EH (cell line): Measurements from ENCODE around the gene DCUN1D3.

Experiments
- DNase-seq: peaks from one replicate; pipeline ENCODE4 v3.0.0-alpha.2; 2015; ENCODE audit warnings: low read depth

DCUN1D3 gene

GRCh38 chr16:20918486-20919239, 18.5 kb upstream of the DCUN1D3 start:
- DNase-seq = peak; percentile 73

- no peak for DNase-seq
Measured at GRCh38 chr16:20916942-20917341, 16.8 kb upstream of the DCUN1D3 start.

DNA sequence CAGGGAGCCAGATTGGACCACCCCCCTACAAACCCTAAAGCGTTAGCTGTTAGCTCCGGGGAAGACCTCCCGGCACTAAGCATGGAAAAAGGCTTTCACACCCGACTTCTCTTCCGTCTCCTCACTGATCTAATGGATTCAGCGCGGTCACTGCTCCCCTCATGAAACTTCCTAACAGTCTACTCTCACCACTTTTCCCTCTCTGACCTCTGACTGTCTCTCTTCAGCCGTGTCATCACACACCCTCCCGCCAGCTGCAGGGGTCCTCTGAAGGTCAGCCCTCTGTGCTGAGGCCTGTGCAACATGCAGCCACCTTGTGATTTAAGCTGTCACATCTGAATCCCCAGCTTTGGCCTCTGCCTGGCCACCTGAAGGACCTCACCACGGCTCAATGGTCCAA, 16.1 kb upstream of the DCUN1D3 start:
- no peak for DNase-seq

- peak; percentile 49 for DNase-seq
Measured at GRCh38 chr16:20911361-20911760, 11.2 kb upstream of the DCUN1D3 start.

DNA sequence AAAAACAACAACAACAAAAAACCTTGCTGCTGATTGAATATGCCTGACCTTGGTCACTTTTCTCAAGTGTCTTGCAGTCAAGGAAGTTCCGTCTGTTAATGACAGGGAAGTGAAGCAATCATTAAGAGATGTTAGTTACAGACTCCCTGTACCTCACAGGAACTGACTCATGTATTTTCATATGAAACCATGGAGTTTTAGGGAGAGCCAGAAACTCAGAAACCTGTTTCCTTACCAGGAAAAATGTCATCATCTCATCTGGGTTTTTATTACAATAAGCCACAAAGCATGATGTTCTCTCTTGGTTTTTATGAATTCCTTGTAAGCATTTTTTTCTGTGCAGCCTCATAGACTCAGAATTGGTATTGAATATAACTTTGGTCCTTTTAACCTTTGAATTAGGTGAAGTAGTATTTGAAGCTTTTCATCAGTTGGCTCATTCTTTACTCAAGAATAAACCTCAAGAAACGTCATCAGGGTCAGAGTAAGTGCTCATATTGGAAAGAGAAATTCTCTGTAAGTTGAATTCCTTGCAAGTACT, 10.7 kb upstream of the DCUN1D3 start:
- peak; percentile 95 for DNase-seq

GRCh38 chr16:20906341-20907255, 6.4 kb upstream of the DCUN1D3 start:
- DNase-seq = peak; percentile 95

GRCh38 chr16:20905576-20905975, 5.4 kb upstream of the DCUN1D3 start:
- DNase-seq = no peak

- DNase-seq = peak; percentile 81
Measured at GRCh38 chr16:20904507-20905081, 4.4 kb upstream of the DCUN1D3 start.

DNA sequence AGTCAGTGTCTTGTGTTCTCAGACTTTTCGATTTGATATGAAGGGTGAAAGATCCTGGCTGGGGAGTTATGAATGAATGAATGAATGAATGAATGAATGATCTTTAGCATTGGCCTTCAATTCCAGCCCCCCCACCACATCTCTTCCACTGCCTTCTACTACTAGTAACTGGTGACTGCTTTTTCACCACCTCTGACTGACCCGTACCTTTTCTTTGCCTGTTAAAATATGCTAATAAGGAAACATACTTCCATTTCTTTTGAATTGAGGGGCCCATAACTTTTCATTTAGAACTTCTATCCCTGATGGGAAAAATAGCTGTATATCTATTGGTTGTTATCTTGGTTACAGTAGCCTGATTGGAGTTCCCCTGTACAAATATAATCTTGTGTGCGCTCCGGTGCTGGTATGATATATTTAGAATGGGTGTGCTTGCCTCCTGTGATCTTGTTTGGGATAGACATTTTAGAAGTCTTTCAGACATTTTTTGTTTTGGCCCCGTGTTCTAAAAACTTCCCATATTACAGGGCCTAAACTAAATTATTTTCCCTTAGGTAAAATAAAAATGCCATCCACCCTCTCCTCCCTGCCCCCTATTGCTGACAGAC, 3.8 kb upstream of the DCUN1D3 start:
- no peak for DNase-seq

- peak; percentile 32 for DNase-seq
Measured at GRCh38 chr16:20903116-20903898, 3.1 kb upstream of the DCUN1D3 start.

GRCh38 chr16:20902426-20902825, 2.3 kb upstream of the DCUN1D3 start:
- DNase-seq = no peak

- DNase-seq = peak; percentile 61
Measured at GRCh38 chr16:20901436-20902112, 1.4 kb upstream of the DCUN1D3 start.

- DNase-seq = no peak
Measured at GRCh38 chr16:20901068-20901435, 894 bp upstream of the DCUN1D3 start.

- DNase-seq = no peak
Measured at GRCh38 chr16:20899477-20900298, 470 bp downstream of the DCUN1D3 start.

DNA sequence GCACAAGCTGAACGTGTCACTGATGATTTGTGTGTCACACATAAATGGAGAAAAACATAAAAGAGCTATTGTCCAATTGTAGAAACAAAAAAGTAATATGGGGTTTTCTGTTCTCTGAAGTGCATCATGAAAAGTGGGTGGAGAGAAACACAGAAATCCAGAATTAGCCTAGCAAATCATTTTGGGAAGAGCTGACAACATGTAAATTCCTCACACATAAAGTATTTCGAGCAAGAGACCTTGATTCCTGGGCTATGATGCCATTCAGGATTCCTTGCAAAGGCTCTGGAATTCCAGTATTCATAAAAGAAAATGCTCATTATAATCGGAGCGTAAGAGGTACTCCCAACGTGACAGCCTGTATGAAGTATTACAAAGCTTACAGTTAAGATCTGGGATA, 1.1 kb downstream of the DCUN1D3 start:
- DNase-seq = peak; percentile 89

GRCh38 chr16:20897922-20898321, 2.2 kb downstream of the DCUN1D3 start:
- DNase-seq = no peak

DNA sequence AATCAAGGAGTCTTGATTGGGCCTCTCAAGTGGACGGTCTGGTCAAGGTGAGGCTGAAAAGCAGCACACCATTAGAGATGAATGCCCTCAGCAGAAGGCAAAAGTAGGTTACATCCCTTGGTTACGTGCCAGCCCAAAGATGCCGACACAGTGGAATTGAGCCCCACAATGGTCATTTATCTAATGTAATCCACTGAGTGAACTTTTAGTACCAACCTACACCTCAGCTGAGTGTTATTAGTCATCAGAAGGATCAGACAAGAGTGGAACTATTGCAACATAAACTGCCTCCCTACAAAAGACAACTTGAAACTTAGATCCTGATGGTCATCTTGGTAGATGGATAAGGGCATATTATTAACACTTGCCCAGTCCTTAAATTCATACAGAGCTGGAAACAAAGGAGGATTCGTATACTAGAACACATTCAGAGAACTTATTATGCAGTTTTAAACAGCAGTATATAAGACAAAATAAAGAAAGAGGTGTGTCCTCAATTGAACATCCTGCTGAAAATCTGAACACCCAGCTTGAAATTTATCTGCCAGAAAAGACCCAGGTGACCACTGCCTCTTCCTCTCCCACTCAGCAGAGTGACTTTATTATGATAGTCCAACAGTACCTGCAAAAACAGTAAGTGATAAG, 2.8 kb downstream of the DCUN1D3 start:
- peak; percentile 48 for DNase-seq

DNA sequence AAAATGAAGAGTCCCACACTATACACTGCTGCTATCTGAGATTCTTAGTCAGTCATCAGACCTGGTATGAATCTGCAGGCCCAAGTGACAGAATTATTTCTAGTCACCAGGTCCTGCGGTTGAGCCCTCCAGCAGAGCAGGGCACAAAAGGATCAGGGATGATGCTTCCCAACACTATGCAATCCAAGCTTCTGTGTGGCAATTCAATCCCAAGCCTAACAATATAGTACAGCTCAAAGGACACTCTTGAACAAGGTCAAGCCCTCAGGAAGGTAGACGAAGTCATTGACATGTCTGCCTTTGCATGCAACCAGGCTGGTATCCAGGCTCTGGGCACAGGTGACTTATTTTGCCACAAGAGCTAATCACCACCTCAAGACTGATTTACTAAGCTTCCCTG, 5.8 kb downstream of the DCUN1D3 start:
- no peak for DNase-seq

DNA sequence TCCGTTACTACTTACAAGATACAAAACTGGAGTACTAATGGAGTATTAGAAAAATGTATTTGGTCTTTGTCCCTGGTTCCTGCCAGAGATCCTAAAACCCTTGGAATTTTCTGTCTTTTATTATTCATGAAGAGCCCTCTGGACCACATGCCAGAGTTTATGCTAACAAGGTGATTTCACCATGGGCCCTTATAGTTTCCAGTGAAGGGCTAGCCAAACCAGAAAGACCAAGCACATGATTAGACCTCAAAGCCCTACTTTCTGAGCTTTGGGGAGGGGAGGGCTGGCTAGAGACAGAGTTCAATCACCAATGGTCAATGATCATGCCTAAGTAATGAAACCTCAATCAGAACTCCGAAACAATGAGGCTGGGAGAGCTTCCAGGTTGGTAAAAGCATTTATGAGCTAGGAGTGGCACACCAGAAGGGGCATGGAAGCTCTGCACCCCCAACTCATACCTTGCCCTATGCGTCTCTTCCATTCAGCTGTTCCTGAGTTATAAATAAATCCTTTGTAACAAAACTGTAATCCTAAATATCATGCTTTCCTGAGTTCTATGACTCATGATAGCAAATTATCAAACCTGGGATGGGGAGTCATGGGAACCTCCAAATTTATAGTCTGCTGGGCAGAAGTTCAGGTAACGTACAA, 10.4 kb downstream of the DCUN1D3 start:
- DNase-seq = no peak
